GM18502 (cell line): Measurements from ENCODE around the gene PDE9A.

Experiments
- ATAC-seq: cut with Tn5 transposase; IDR thresholded peaks from one replicate; pipeline ENCODE4 v1.9.1; 2021; ENCODE audit warnings: mild to moderate bottlenecking; ENCODE audit not compliant: unreplicated experiment, poor library complexity

Gene PDE9A

DNA sequence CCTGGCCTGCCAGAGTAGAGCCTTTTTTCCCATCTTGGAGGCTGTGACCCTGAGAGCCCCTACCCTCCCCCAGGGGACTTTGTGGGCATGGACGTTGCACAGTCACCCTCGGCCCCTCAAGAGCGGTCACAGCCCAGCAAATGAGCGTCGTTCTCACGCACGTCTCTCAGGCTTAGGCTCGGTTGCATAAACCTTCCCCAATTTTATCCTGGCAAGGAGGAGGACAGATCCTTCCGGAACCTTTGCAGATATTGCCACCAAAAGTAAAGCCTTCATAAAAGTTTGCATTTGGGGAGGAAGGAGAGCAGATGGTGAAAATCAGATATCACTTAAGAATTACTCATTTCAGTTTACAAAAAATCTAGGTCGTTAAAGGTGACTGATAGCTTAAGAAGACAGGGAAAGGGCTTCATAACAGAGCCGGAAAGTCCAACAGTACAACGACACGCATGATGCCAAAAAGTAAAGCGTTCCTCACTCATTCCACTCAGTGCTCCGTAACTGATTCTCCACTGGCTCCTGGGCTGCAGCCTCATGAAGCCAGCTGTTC is 29.3 kb downstream of the PDE9A start:
- no peak for ATAC-seq

DNA sequence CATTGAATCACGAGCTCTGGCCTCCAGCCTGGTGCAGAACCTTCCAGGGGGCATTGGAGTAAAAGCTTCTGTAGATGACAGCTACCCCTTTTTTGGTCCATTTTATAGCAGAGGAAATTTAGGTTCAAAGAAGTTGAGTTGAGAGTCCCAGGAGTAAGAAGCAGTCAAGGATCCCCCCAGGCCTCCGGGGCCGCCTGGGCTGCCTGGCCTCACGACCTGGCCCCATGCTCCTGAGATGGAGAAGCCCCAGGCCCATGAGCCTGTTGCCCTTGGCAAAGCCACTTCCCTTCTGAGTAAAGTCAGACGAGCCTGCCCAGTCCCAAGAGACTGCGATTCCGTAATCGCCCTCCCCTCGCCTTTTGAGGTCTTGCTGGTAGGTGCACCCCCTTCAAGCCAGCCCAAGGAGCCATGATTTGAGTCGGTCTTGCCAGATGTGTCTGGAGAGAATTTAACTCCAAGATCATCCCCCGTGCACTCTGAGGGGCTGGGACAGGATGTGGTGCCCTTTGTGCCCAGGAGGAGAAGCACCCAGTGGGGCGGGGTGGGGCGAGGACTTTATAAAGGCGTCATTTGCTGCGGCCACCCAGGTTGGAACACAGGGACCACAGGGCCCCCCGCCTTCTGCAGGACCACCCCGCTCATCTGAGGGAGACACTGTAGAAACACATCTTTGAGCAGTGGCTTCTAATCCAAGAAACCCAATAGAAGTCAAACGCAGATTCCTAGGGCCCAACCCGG is 30.1 kb downstream of the PDE9A start:
- ATAC-seq: no peak

DNA sequence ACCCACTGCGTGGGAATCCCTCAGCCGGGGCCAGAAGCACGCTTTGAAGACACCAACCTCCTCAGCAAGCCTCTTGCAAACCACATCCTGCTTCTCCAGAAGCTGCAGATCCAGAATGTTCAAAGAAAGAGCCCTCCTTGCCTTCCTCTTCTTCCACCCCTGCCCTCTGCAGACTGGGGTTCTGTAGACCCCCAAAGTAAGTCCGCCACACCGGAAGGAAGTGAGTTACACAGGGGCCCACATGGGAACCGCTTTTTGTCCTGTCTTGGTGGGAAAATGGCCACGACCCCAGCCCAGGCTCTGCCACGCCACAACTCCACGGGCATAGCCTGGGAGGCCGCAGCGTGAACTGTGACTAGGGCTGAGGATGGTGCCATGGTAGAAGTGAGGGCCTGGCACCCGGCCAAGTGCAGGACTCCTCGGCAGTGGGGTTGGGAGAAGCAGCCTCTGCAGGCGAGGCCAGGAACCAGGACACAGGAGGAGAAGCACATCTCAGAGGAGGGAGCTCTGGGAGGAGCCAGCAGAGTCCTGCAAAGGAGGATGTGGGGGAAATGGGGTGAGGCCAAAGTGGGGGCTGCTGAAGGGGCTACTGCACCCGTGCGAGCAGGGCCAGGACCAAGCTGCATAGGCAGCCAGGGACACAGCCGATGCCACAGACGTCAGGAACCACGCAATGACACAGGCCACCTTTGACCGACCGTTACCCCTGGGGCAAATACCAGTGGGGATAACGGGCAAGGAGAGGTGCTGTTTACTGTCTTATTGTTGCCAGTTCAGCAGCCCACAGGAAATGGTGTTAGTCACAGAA is 30.9 kb downstream of the PDE9A start:
- no peak for ATAC-seq

DNA sequence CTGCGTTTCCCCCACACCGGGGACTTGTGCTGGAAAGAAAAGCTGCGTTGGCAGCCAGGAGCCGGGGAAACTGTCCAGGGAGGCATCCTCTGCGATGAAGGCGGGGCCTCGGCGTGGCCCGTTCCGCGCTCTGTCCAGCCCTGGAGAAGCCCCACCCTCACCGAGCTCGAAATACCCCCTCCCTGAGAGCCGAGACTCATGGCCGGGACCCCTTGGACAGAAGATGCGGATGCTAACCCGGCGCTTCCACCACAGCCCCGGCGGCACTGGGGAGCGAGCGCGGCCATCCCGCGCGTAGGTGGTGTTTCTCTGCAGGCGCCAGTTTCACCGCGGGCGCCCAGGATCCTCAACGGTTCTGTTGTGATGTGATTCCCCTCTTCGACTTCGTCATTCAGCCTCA is 31.6 kb downstream of the PDE9A start:
- ATAC-seq: no peak

DNA sequence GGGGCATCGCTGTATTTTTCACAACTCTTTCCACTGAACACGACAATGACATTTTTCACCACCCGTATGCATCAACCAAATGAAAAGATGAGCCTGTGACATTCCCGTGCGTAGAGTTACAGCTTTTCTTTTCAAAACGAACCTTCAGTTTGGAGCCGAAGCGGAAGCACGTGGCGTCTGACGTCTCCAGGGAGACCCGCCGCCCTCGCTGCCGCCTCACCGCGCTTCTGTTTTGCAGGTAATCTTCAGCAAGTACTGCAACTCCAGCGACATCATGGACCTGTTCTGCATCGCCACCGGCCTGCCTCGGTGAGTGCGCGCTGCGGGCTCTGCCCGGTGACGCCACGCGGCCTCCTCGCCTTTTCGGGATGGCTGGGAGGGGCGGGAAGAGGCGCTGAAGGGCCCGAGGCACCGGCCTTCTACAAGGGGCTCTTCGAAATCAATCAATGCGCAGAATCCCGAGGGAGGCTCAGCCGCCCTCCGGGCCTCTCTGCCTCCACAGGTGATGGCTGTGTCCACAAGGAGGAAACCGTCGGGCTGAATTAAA is 32.6 kb downstream of the PDE9A start:
- ATAC-seq: no peak

DNA sequence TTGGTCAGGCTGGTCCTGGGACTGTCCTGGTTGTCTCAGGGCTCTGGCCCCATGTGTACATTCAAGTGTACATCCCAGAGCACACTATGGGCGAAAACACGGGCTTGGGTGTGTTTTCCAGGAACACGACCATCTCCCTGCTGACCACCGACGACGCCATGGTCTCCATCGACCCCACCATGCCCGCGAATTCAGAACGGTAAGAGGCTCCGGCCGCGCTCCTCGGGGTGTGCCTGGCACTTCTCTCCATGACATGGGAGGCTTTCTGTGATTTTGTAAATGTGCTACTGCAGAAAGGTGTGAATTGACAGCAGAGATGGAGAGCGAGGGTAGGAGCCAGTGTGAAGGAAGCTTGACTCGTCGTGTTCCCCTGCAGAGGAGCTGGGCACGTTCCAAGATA is 34.4 kb downstream of the PDE9A start:
- no peak for ATAC-seq

DNA sequence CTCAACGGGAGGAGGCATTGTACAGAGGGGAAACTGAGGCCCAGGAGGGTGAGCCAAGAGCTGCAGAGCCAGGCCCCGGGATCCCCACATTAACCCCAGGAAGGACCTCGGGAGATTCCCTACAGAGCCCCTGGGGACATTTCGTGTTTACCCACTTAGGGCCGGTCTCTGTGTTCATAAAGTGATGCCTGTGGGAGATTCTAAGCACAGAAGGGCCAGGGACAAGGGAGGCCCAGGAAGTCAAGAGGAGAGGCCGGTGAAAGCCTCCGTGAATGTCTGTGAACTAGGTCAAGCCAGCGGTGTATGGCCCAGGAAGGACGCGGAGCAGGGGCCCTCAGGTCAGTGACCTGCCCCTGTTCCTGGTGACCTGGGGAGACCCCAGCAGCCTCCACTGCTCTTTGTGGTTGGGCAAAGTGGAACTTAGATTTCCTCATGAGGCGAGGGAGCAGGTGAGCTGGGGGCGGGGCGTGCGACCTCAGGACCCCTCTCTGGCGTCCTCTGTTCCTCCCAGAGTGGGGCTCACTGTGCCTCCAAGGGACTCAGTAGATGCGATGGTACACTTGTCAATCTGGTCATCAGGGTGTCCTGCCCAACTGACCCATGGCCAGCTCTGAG is 34.9 kb downstream of the PDE9A start:
- ATAC-seq: no peak

DNA sequence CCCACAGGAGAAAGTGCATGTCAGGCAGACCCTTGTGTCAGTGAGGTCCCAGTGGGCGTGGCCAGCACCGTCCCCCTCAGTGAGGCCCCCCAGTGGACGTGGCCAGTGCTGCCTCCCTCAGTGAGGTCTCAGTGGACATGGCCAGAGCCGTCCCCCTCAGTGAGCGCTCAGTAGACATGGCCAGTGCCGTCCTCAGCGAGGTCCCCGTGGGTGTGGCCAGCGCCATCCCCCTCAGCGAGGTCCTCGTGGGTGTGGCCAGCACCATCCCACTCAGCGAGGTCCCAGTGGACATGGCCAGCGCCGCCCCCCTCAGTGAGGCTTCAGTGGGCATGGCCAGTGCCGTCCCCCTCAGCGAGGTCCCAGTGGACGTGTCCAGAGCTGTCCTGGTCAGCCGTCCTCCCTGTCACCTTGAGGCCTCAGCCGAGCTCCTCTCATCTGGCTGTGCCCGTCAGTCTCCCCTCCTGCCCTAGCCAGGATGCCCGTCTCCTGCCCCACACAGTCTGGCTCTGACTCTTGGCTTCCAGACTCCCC is 35.5 kb downstream of the PDE9A start:
- no peak for ATAC-seq

DNA sequence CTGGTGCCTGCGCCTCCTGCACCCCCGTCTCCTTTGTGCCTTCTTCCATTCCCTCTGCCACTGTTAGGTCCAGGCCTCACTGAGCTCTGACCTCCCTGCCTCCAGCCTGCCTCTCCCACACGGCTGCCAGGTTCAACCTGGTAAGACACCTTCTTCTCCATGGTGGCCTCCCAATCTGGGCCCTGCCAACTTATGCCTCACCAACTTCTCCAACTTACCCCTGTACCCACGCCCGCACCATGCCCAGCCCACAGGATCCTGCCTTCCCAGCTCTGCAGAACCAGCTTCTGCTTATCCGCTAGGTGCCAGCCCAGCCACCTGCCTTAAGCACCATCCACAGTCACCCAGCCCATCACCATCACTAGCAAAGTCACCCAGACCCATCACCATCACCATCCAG is 37.2 kb downstream of the PDE9A start:
- ATAC-seq: no peak

DNA sequence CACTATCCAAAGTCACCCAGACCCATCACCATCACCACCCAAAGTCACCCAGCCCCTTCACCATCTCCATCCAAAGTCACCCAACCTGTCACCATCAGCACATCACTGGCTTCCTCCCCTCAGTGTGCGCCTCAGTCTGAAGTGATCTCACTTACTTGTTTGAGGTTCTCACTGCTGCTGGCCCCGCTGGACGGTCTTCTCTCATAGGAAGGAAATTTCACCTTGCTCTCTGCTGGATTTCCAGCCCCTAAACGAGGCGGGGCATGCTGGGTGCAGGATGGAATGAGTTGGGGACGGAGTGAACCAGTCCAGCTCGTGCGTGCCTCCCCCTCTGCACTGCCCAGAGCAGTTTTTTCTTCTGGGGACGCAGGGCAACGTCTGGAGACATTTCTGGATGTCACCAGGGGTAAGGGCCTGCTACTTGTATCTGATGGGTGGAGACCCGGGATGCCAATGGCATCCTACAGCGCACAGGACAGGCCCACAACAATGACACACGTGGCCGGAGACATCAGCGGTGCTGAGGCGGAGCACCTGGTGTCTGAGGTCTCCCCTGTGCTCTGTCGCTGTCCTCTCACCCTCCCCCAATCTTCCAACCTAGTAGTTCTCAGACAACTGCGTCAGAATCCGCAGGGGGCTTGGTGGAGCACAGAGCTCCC is 38.6 kb downstream of the PDE9A start:
- no peak for ATAC-seq

DNA sequence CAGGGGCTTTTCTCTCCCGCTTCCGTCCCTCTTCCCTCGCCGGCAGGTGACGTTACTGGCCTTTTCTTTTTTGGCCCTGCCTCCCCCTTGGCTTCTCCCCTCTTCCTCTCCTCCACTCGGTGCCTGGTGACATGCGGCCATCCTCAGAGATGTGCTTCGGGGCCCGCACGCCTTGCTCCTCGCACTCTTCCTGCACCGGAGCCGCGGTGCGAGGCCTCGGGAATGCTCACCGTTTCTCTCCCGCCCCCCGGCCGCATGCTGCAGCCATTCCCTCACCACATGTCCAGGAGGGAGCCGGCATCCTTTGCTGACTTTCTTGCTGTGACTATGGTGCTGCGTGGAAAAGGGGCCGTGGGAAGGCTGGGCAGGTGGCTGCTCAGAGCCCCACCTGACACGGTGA is 39.3 kb downstream of the PDE9A start:
- ATAC-seq: no peak

DNA sequence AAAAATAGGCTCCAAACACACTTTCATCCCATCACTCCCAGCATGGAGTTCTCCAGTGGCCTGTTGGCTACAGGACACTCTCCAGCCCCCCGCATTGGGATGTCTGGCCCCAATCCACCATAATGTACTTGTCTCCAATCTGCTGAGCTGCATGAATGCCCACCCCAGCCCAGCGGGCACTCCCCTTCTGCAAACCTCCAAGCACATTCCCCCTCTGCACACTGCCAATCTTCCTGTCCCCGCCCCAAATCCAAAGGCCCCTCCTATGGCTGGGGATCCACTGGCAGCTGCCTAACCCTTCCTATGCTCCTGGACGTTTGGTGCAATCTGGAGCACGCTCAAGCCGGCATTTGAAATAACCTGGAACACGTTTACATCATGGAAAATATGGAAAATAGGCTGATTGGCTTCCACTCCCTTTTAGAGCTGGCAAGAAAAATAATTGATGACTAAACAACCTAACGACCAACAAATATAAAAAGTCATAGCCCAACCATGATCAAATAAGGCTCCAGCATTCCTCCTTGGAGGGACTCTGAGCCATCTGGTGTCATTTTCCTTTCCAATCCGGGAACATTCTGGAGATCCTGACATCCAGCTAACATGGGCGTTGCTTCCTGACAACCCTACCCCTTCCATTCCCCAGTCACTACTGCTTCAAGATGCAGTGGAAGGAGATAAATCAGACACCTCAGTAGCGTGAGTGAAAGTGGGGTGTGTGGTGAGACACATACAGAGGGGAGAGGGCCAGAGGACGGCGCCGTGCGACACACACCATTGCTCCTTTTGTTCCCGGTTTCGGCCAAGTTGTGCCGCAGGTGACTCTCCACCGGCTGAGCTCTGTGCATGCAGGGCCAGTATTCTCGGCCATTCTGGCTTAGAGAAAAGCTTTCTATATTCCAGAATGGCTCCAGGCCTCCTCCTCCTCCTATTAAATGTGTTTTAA is 41.6 kb downstream of the PDE9A start:
- no peak for ATAC-seq

DNA sequence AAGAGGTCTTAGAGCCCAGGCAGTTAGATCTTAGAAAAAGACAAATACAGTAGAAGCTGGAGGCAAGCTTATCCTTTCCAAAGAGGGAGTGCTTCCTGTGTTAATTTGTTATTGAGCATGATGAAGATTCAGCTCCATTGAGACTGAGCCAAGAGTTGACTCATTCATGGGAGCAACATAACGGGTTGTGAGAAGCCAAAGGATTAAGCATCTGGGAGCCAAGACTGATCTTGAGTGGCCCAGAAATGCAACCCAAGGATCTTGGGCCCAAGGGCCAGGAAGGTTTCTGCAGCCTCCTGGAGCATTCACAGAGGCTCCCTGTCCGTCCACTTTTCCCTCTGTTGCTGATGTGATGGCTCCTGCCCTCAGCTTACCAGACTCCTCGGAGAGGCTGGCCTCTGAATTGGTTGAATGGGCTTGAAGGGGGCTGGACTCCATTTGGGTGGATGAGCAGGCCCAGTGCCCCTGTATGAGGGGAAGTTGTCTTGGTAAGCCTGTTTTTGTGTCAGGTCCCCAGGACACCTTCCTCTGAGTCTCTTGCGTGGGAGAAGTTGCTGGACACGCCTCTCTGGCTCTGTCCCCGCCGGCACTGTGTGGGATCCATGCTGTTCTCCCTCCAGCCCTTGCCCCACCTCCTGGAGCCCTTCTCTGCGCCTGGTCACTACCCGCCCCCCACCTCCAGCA is 42.4 kb downstream of the PDE9A start:
- ATAC-seq: no peak

DNA sequence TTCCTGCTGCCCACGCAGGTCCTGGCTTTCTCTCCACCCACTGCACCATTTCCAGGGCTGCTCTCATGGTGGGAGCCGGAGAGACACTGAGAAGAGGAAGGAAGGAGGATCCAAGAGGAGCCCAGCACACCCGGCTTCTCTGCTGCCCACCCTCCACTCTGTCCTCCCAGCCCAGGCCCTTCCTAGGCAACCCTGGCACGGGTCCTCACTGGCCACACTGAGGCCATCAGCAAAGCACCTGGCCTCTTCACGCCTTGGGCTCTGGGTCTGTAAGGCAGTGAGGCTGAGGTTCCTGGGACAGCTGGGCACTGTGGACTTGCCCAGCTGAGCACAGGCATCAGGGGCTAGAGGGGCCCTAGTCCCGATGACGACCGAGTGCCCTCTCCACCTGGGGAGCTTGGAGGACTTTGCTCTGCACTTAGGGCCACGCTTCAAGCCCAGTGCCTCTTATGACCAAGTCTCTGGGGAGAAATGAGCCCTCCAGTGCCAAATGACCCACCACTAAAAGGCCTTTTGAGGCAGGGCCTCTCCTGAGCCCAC is 43.1 kb downstream of the PDE9A start:
- no peak for ATAC-seq

DNA sequence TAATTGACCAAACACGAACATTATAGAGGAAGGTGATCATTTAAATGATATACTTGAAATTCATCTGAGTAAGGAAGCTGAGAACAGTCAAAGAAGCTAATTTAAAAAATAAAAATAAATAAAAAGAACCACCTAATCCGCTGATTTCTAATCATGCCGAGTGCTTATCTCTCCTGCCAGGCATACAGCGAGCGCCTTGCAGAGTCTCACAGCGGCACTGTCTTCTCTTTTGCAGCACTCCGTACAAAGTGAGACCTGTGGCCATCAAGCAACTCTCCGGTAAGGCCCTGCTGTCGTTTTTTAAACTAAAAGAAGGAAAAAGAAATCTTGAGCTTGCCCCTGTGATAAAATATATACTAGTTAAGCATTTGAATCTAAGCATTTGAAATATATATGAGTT is 45.3 kb downstream of the PDE9A start:
- no peak for ATAC-seq

DNA sequence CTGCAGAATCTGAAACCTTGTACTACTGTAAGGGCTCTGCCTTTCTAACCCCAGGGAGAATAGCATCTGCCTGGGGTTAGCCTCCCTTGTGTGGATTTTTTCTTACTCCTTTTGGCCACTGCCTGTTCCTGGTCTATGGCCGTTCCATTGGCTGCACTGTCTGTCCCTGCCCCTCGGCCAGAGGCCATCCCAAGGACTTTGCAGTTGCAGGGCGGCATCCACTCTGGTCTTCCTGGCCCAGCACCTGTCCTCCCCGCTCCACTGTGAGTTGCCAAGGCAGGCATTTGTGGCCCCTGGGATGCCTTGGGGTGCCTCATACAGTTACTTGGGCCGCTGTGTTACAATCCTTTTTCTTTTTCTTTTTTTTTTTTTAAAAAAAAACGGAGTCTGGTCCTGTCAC is 45.8 kb downstream of the PDE9A start:
- no peak for ATAC-seq

DNA sequence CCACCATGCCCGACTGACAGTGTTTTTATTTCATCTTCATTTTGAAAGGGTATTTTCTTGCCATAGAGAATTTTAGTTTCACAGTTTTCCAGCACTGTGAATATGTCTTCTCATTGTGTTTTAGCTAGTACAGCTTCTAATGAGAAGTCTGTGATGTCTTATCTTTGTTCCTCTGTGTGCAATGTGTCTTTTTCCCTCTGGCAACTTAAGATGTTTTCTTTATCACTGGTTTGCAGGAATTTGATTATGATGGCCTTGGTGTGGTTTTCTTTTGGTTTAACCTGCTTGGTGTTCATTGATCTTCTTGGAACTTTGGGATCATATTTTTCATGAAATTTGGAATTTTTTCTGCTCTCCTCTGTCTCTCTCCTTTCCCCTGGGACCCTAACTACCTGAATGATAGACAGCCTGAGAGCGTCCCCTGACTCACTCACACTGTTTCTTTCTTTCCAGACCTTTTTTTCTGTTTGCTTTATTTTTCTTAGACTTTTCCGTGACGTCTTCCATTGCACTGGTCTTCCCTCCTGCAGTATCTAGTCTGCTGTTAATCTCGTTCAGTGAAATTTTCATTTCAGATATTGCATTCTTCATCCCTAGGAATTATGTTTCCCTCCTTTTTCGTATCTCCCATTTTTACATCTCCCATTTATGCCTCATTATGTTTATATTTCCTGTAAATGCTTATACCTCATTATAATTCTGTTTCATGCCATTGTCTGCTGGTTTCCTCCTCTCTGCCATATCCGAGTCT is 48.5 kb downstream of the PDE9A start:
- no peak for ATAC-seq

DNA sequence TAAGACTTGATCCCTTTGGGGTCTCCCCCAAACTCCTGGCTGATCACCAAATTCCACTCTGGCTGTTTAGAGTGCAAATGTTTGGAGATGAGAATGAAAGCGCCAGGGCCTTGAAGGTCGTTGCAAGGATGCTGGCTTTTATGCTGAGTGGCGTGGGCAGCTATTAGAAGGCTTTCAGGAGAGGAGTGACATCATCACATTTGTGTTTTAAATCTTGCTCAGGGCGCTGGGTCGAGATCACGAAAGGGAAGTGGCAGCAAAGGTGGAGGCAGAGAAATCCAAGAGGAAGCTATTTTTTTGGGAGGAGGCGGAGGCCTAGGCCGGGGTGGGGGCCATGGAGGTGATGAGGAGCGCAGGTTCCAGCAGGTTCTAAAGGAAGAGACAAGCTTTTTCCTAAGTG is 49.3 kb downstream of the PDE9A start:
- ATAC-seq: no peak
